ENCODE results near the gene CCBE1. TPM values are rescaled to one million over a fixed set of nuclear protein-coding genes. Genes with fewer than 3 reads are reported as not detected.

CCBE1 gene
- total and polyA plus RNA-seq, 10 donors, result 0.06 to 0.93 (median 0.23) TPM

GRCh38 chr18:59633961-59634485 lies 63.2 kb downstream of the CCBE1 start:
- Histone ChIP-seq H3K27ac (no peak overlapping the region), H3K27me3 (replicated peaks in 1 of 7) (no peaks in the 10 kb centered on the region), H3K4me1 (no peaks in the 10 kb centered on the region), H3K36me3 (no peaks in the 10 kb centered on the region), H3K9me3 (no peaks in the 10 kb centered on the region), H3K4me3 (no peak overlapping the region)
- WGBS, 5 donors, result 83 to 91% (median 89%) methylated on average over 4 of the region's 4 CpGs
- TF ChIP-seq POLR2A (IDR thresholded peaks at IDR 0.05), result no peak
- TF ChIP-seq CTCF (IDR thresholded peaks at IDR 0.05 in 8 of 11, conservative IDR thresholded peaks at IDR 0.05 in 3 of 11), result no peak
- TF ChIP-seq POLR2AphosphoS5 (IDR thresholded peaks at IDR 0.05), result no peak
- intact Hi-C loops (cut with DNase I; ENCODE audit: low total_unique reads), result no loop called here
- DNase-seq, result no peak

GRCh38 chr18:59633317-59633716 lies 63.9 kb downstream of the CCBE1 start:
- H3K36me3 ChIP-seq, result no peaks in the 10 kb centered on the region
- H3K27me3 ChIP-seq (replicated peaks in 1 of 7), result no peaks in the 10 kb centered on the region
- no peak overlapping the region for H3K4me3 ChIP-seq
- no peaks in the 10 kb centered on the region for H3K9me3 ChIP-seq
- TF ChIP-seq POLR2A (IDR thresholded peaks at IDR 0.05) (no peak), CTCF (IDR thresholded peaks at IDR 0.05 in 8 of 11, conservative IDR thresholded peaks at IDR 0.05 in 3 of 11) (no peak), POLR2AphosphoS5 (IDR thresholded peaks at IDR 0.05) (no peak)
- no peaks in the 10 kb centered on the region for H3K4me1 ChIP-seq
- no peak for DNase-seq
- intact Hi-C loops (cut with DNase I; ENCODE audit: low total_unique reads), result no loop called here
- 74 to 91% (median 88%) methylated on average over 7 of the region's 7 CpGs for WGBS, 5 donors
- no peak overlapping the region for H3K27ac ChIP-seq

- no peaks in the 10 kb centered on the region for H3K9me3 ChIP-seq
- WGBS, 5 donors, result 43 to 69% (median 53%) methylated on average over 1 of the region's 1 CpG
- H3K4me1 ChIP-seq, result no peaks in the 10 kb centered on the region
- H3K27ac ChIP-seq, result no peak overlapping the region
- TF ChIP-seq CTCF (IDR thresholded peaks at IDR 0.05 in 8 of 11, conservative IDR thresholded peaks at IDR 0.05 in 3 of 11) (peak in 2 of 11 experiments; percentile 26 to 32), POLR2AphosphoS5 (IDR thresholded peaks at IDR 0.05) (no peak)
- DNase-seq, result no peak
- no peaks in the 10 kb centered on the region for H3K27me3 ChIP-seq (replicated peaks in 1 of 7)
- no peak overlapping the region for H3K4me3 ChIP-seq
- intact Hi-C loops (cut with DNase I; ENCODE audit: low total_unique reads), result no loop called here
- no peaks in the 10 kb centered on the region for H3K36me3 ChIP-seq
Observed at GRCh38 chr18:59631583-59632181, 65.5 kb downstream of the CCBE1 start.

GRCh38 chr18:59629894-59630293 lies 67.3 kb downstream of the CCBE1 start:
- H3K27me3 ChIP-seq (replicated peaks in 1 of 7), result no peaks in the 10 kb centered on the region
- no peak for DNase-seq
- H3K4me3 ChIP-seq, result no peak overlapping the region
- no peak overlapping the region for H3K27ac ChIP-seq
- H3K4me1 ChIP-seq, result no peaks in the 10 kb centered on the region
- no peaks in the 10 kb centered on the region for H3K9me3 ChIP-seq
- no peaks in the 10 kb centered on the region for H3K36me3 ChIP-seq
- intact Hi-C loops (cut with DNase I; ENCODE audit: low total_unique reads), result no loop called here
- 75 to 90% (median 82%) methylated on average over 6 of the region's 6 CpGs for WGBS, 5 donors
- TF ChIP-seq POLR2A (IDR thresholded peaks at IDR 0.05) (no peak), CTCF (IDR thresholded peaks at IDR 0.05 in 8 of 11, conservative IDR thresholded peaks at IDR 0.05 in 3 of 11) (no peak), POLR2AphosphoS5 (IDR thresholded peaks at IDR 0.05) (no peak)
